HG03060 (cell line): ENCODE measurements around the gene BRINP1.

ENCODE experiments used
- ATAC-seq: cut with Tn5 transposase; IDR thresholded peaks from one replicate; pipeline ENCODE4 v1.9.1; 2021; ENCODE audit warnings: low read depth, moderate number of reproducible peaks; ENCODE audit not compliant: unreplicated experiment

Gene BRINP1

DNA sequence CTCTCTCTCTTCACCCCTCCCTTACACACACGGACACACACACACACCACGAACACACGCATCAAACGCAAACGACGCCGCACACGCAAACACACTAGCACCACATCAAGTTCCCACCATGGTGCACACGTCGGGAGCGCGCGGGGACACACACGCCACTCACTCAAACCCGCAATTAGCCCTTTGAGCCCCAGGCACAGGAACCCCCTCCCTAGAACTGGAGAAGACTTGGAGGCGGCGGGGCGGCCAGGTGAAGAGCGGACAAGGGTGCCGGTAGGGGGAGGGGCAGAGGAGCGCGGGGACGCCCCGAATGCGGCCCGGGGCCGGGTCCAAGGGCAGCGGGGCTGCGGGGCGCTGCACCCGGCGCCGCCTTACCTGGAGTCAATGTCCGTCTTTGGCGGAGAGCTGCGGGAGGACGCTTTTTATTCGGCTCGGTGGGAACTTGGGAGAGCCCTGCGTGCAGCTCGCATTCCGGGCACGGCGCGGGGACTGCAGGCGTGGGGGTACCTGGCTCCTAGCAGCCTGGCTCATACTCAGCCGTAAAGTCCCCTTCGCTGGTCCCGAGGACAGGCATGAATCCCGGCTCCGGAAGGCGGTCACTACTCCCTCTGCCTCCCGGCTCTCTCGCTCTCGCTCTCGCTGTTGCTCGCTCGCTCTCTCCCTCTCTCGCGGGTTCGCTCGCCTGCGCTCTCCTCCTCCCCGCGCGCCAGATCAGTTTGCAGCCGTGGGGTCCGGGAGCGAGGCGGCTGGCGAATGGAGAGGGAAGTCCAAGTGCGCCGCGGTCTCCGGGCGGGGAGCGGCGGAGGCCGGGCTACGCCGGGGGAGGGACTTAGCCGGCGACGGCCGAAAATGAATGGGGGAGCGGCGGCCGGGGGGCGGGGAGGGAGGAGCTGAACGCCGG lies at the start of gene BRINP1:
Gene BRINP1, minus strand, starts transcription at position 755 of the 901 bp plus-strand sequence. CDS start 56,080 bp downstream, outside the sequence.
- no peak for ATAC-seq

GRCh38 chr9:119418721-119419120 lies 49.5 kb upstream of the BRINP1 start:
- ATAC-seq: no peak

GRCh38 chr9:119416793-119417192 lies 47.6 kb upstream of the BRINP1 start:
- no peak for ATAC-seq

- ATAC-seq: no peak
Observed at GRCh38 chr9:119412399-119412798, 43.2 kb upstream of the BRINP1 start.

- ATAC-seq: no peak
Observed at GRCh38 chr9:119409552-119409951, 40.3 kb upstream of the BRINP1 start.

DNA sequence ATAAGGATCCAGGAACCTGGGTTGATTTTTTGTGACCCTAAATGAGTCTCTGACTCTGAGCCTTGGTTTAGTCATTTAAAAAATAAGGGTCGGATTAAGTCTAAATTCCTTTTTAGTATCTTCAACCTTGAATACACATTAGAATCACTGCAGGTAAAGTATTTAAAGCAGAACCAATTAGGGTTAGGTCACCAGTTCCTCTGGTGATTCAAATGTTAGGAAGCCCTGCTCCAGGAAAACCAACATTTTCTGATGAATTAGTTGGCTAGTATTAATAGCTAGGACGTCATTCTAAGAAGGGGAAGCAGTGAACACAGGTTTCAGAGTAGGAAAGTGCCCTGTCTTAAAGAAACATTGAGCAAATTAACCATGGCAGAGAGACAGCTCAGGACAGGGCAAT lies 31.4 kb upstream of the BRINP1 start:
- no peak for ATAC-seq

GRCh38 chr9:119398350-119398749 lies 29.1 kb upstream of the BRINP1 start:
- no peak for ATAC-seq

DNA sequence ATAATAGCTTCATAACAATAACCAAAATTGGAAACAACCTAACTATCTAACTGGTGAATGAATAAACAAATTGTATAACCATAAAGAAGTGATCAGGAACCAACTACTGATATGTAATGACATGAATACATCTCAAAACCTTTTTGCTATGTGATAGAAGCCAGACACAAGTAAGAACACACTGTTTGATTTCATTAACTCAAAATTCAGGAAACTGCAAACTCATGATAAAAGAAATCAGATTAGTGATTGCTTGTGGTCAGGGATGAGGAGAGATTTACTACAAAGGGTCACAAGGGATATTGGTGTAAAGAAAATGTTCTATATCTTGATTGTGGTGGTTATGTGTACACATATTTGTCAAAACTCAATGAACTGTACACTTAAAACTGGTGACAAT lies 22.6 kb upstream of the BRINP1 start:
- no peak for ATAC-seq

- ATAC-seq: no peak
Observed at GRCh38 chr9:119375892-119376291, 6.7 kb upstream of the BRINP1 start.

- no peak for ATAC-seq
Observed at GRCh38 chr9:119372951-119373350, 3.7 kb upstream of the BRINP1 start.

- ATAC-seq: no peak
Observed at GRCh38 chr9:119370816-119371215, 1.6 kb upstream of the BRINP1 start.

- no peak for ATAC-seq
Observed at GRCh38 chr9:119369680-119370366, 588 bp upstream of the BRINP1 start.

GRCh38 chr9:119368179-119368578 lies 1.1 kb downstream of the BRINP1 start:
- ATAC-seq: no peak

- no peak for ATAC-seq
Observed at GRCh38 chr9:119367683-119368075, 1.6 kb downstream of the BRINP1 start.

DNA sequence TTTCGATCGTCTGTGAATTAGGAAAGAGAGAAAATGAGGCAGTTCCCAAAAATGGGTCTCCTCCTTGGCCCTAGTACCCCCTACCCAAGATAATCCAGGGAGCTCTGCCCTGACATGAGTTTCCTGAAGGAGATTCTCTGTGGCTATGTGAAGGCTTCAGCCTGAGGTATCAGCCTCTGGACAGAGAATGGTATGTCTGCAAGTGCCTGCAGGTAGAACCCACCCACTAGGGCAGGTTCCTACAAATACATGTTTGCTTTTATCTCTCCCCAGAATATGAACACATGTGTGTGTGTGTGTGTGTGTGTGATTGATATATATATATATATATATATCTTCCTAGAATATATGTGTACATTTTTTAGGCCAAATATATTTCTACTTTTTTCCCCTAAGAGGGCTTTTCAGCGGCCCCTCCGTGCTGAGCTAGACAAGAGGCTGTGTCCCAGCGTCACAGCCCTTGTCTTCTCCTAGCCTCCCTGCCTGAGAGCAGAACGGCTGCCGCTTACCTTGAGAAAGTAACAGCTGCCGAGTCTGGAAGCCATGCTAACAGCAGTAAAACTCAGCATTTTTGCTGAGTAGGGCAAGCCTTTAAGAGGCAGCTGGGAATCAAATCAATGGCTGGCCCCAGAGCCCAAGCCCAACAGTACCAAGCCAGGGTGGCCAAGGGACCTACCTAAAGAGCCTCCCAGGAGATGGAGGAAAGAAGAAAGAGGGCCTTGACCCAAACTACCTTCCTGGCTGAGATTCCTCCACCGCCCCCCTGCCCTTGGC lies 2.1 kb downstream of the BRINP1 start:
- no peak for ATAC-seq

DNA sequence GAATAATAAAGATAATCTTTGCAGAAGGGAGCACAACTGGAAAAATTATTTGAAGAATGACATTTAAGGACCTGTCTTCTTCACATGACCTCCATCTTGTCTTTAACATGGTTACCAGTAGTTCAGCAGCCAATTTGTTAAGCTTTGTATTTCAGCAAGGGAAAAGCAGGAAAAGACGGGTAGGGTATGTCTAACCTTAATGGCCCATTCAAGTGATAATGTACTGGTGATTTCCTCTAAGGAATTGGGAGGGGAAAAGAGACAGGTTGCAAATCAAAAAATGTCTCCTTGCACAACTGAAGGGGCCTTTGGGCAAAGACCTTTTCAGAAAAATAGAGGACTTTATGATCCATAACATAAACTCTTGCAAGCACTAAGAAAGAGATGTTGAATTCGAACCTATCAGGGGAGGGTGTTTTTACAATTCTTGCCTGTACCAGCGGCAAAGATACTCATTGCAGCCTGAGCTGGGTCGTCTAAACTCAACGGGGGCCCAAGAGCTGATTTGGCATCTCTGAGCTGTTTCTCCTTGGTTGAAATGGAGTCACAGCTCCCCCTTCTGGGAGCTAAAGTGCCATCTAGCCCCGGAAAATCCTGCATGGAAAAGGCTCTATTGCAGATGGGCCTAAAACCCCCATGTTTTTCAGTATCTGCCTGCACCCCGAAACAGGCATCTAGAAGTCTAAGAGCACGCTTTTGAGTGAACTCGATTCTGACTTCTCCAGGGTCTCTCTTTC lies 3.8 kb downstream of the BRINP1 start:
- no peak for ATAC-seq

GRCh38 chr9:119360237-119360636 lies 9.0 kb downstream of the BRINP1 start:
- ATAC-seq: no peak

DNA sequence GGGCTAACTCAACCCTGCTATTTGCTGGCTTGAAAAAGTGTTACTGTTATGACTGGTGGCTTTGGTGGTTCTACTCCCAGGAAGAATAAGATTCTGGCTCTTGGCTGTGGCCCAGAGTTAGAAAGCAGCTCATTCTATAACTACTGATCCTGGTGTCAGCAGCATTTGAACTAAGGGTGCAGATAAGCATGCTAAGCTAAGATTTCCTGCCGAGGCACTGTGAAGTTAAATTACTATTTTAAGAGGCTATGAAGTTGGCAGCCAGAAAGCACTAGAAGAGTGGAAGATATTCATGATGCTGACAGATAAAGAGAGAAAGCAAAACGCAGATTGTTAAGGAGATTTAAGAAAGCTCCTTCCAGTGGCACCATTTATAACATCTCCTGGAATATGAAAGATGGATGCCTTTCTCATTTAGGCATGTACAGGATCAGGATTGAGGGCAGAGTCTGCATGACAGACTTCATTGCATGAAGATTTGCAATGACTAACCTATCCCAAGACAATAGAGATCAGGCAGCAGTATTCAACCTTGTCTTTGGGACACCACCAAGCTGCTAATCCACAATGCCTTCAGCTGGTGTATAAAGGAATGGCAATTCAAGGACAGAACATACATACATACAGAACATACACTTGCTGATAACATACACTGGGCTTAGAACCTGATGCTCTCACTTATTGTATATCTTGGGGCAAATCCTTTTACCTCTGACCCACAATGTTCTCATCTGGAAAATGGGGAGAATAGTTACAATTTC lies 11.7 kb downstream of the BRINP1 start:
- ATAC-seq: no peak

GRCh38 chr9:119349351-119349825 lies 19.8 kb downstream of the BRINP1 start:
- ATAC-seq: no peak
